GM23338 (cell line): ENCODE results near the gene GPR37L1.

Source experiments
- CTCF ChIP-seq, 2 experiments: fragments of 200-600 bp in 1 of 2; sonication (generic) in 1 of 2; conservative IDR thresholded peaks; 2 replicates each; pipeline versions ENCODE4 v1.5.1 to v1.6.1; 2016 to 2017; ENCODE audit warnings: antibody characterized with exemption in 2 of 2, low read depth in 2 of 2, mild to moderate bottlenecking in 2 of 2, moderate library complexity in 1 of 2
- EZH2 ChIP-seq: fragments of 200-600 bp; sonication (generic); IDR thresholded peaks from one replicate; pipeline ENCODE4 v1.8.0; 2017; ENCODE audit warnings: antibody characterized with exemption, mild to moderate bottlenecking, low read depth; ENCODE audit not compliant: unreplicated experiment
- EZH2phosphoT487 ChIP-seq: fragments of 200-600 bp; sonication (generic); IDR thresholded peaks from one replicate; pipeline ENCODE4 v1.8.1; 2018; ENCODE audit warnings: antibody characterized with exemption; ENCODE audit not compliant: unreplicated experiment
- POLR2AphosphoS5 ChIP-seq: IDR thresholded peaks from 2 replicates; pipeline ENCODE4 v1.6.1; 2016; ENCODE audit warnings: antibody characterized with exemption, low read depth
- REST ChIP-seq: IDR thresholded peaks from one replicate; pipeline ENCODE4 v1.6.1; 2018; ENCODE audit warnings: antibody characterized with exemption; ENCODE audit not compliant: unreplicated experiment
- ZNF114 ChIP-seq: fragments of 250-450 bp; sonication (Bioruptor Pico); IDR thresholded peaks from 2 replicates; pipeline ENCODE4 v1.5.0; 2020; ENCODE audit warnings: mild to moderate bottlenecking, moderate library complexity

GRCh38 chr1:202110977-202111376 lies 11.7 kb upstream of the GPR37L1 start:
- TF ChIP-seq CTCF (conservative IDR thresholded peaks at IDR 0.05; ENCODE audit: low read depth in 2 of 2) = no peak
- no peak for TF ChIP-seq POLR2AphosphoS5
- TF ChIP-seq REST = no peak
- no peak for TF ChIP-seq EZH2phosphoT487
- no peak for TF ChIP-seq ZNF114 (CRISPR knock-in tag)
- TF ChIP-seq EZH2 = no peak
